Gastroesophageal sphincter (tissue), 4 donors: ENCODE measurements around the gene LMOD1. TPM values are rescaled to one million over a fixed set of nuclear protein-coding genes. Genes with fewer than 3 reads are reported as not detected.
"Not testable (repeated sequence)": the region's sequence is repeated elsewhere in the genome, so short reads cannot be mapped to it uniquely, and the experiment has no call there.

Source experiments
- ATAC-seq: fragments of 150-250 bp; one replicate; pipeline ENCODE4 v1.9.1; 2016; ENCODE audit warnings: mild to moderate bottlenecking, moderate library complexity
- H3K27ac ChIP-seq, 4 donors: fragments of 200-600 bp; sonication (generic) in 3 of 4; 1 replicate in 3 of 4; 2 replicates in 1 of 4; pipeline ENCODE4 v1.5.1; 2016 to 2019
- H3K27me3 ChIP-seq: fragments of 200-600 bp; sonication (generic); one replicate; pipeline ENCODE4 v1.5.1; 2019
- H3K36me3 ChIP-seq, 2 donors: fragments of 200-600 bp; sonication (generic); one replicate each; pipeline ENCODE4 v1.5.1; 2019; ENCODE audit warnings: control low read depth in 1 of 2
- H3K4me1 ChIP-seq, 3 donors: fragments of 200-600 bp; sonication (generic); 1 replicate in 2 of 3; 2 replicates in 1 of 3; pipeline ENCODE4 v1.5.1; 2016 to 2019; ENCODE audit warnings: control low read depth in 2 of 3
- H3K4me3 ChIP-seq, 2 donors: fragments of 200-600 bp; sonication (generic); one replicate each; pipeline ENCODE4 v1.5.1; 2019; ENCODE audit warnings: mild to moderate bottlenecking in 1 of 2, moderate library complexity in 1 of 2
- H3K9me3 ChIP-seq, 3 donors: fragments of 200-600 bp; sonication (generic); one replicate each; pipeline ENCODE4 v1.5.1; 2017 to 2019; ENCODE audit warnings: control low read depth in 2 of 3
- CTCF ChIP-seq, 4 experiments: fragments of 200-600 bp in 2 of 4; fragments of 450-650 bp in 2 of 4; sonication (generic) in 1 of 4; IDR thresholded peaks; one replicate each; pipeline ENCODE4 v1.5.1; 2017 to 2019; ENCODE audit warnings: antibody characterized with exemption in 4 of 4, mild to moderate bottlenecking in 2 of 4, moderate library complexity in 2 of 4
- EP300 ChIP-seq: sonication (generic); formaldehyde crosslinking; IDR thresholded peaks from one replicate; pipeline ENCODE4 v1.6.1; 2017; ENCODE audit warnings: antibody characterized with exemption, mild to moderate bottlenecking
- POLR2A ChIP-seq, 2 donors: fragments of 450-650 bp; IDR thresholded peaks; one replicate each; pipeline ENCODE4 v1.6.1; 2017; ENCODE audit warnings: antibody characterized with exemption in 2 of 2, mild to moderate bottlenecking in 2 of 2, moderate library complexity in 1 of 2
- POLR2AphosphoS5 ChIP-seq: sonication (generic); formaldehyde crosslinking; IDR thresholded peaks from one replicate; pipeline ENCODE4 v1.6.1; 2017; ENCODE audit warnings: antibody characterized with exemption
- WGBS, 2 donors: methylation state at CpG; one replicate each; pipeline ENCODE4 v1.1.5; 2018; ENCODE audit warnings: low coverage in 1 of 2; 5-methylcytosine and 5-hydroxymethylcytosine counted together
- total RNA-seq, 4 donors: library from RNA; depleted of rRNA; stranded (reverse); fragments of >200 nt; gene quantifications; one replicate each; pipeline ENCODE4 v1.1.0, GENCODE V29; 2016

Gene LMOD1
- total RNA-seq, 4 donors from 2014 or later: 1,267 to 1,570 (median 1,475) TPM

DNA sequence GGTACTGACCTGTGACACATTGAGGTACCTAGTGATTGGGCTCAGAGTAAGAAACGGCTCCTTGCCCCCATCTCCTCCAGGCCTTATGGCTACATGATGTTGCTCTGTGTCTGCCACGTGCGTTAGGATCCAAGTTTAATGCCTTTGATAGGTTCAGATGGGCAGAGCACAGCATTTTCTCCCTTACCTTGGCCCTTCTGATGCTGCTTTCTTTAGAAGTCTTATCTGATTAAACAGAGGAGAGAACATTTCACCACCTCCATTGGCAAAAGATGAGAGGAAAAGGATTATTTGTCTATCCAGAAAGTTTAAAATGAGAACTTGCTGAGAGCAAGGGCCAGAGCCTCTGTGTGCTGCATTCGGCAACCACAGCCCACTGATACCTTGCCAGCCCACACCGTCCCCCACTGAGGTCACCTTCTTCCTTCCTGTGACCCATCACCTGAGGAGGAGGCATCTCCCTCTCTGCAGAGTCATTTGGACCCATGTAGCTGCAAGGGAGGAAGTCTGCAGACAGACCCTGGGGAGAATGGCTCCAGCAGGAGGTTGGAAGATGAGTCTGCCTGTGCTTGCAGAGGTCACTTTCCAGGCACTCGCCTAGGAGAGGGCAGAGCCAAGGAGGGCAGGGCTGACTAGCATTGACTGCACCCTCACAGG lies 41.0 kb downstream of the LMOD1 start:
- peak; percentile 24 for TF ChIP-seq POLR2AphosphoS5
- TF ChIP-seq CTCF (IDR thresholded peaks at IDR 0.05): no peak
- no peak for TF ChIP-seq POLR2A (IDR thresholded peaks at IDR 0.05)
- Histone ChIP-seq H3K9me3 (no peaks in the 10 kb centered on the region), H3K27me3 (no peaks in the 10 kb centered on the region), H3K27ac (peak overlapping the region; percentile 94 to 98 (median 95)), H3K4me1 (peaks cover 46 to 99% (median 48%) of the 10 kb centered on the region in 3 donors), H3K4me3 (no peak overlapping the region), H3K36me3 (peaks cover 0 to 11% of the 10 kb centered on the region in 2 donors)
- 33 to 50% methylated on average over 2 to 3 of the region's 6 CpGs for WGBS, 2 donors
- ATAC-seq: no peak

DNA sequence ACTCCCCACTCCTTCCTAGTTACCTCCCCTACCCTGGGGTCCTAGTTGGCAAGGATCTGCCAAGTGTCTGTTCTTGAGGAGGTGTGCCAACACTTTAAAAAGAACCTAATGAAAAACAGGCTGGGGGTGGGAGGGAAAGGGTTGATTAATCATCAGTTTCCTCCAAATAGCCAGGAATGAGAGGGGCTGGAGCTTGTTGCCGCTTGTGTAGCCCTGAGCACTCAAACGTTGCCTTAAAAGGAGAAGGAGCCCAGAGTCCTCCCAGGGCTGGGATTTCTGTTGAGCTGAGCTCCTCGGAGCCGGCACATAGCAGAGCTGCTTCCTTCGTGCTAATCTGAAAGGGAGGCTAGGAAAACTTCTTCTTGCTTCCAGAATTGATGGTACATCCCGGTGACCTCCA lies 41.8 kb downstream of the LMOD1 start:
- H3K27me3 ChIP-seq: no peaks in the 10 kb centered on the region

DNA sequence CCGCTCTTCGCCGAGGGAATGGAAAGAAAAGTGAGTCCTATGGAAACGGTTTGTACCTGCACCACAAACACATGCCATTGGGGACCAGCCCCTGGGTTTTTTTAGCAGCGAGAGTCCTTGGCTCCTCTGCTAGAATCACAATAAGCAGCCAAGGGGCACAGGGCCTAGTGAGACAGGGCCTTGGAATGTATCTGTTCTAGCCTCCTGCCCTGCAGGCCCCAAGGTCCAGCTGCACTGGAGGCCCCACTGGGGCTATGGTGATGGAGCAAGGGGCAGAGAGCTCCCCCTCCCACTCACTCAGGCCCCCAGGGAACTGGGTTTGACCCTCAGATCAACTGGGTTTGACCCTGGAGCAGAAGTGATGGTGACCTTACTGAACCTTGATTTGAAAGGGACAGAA lies 43.2 kb downstream of the LMOD1 start:
- Histone ChIP-seq H3K9me3 (no peaks in the 10 kb centered on the region), H3K27me3 (no peaks in the 10 kb centered on the region), H3K27ac (peak overlapping the region; percentile 94 to 98 (median 95)), H3K4me3 (no peak overlapping the region), H3K4me1 (peaks cover 43 to 99% (median 64%) of the 10 kb centered on the region in 3 donors), H3K36me3 (peaks cover 0 to 20% of the 10 kb centered on the region in 2 donors)
- peak in 1 of 4 experiments; percentile 4 for TF ChIP-seq CTCF (IDR thresholded peaks at IDR 0.05)
- TF ChIP-seq POLR2AphosphoS5: peak; percentile 80
- TF ChIP-seq POLR2A (IDR thresholded peaks at IDR 0.05): no peak
- peak; percentile 72 for ATAC-seq
- 0 to 40% methylated on average over 1 to 4 of the region's 5 CpGs for WGBS, 2 donors

More for the DNA sequence above, 41.8 kb downstream of the LMOD1 start:
- peak; percentile 83 for ATAC-seq
- Histone ChIP-seq H3K27ac (peak overlapping the region; percentile 94 to 98 (median 95)), H3K9me3 (no peaks in the 10 kb centered on the region), H3K4me3 (no peak overlapping the region), H3K4me1 (peaks cover 48 to 99% (median 54%) of the 10 kb centered on the region in 3 donors), H3K36me3 (peaks cover 0 to 16% of the 10 kb centered on the region in 2 donors)
- TF ChIP-seq POLR2AphosphoS5: peak; percentile 76
- no peak for TF ChIP-seq POLR2A (IDR thresholded peaks at IDR 0.05)
- 3% methylated on average over 6 of the region's 6 CpGs; no CpG with 5 or more reads in 1 of the 2 donors for WGBS, 2 donors

GRCh38 chr1:201902198-201902597 lies 44.1 kb downstream of the LMOD1 start:
- H3K4me3 ChIP-seq: no peak overlapping the region
- ATAC-seq: no peak
- TF ChIP-seq EP300: no peak
- peak; percentile 3 for TF ChIP-seq POLR2AphosphoS5
- peaks cover 0 to 30% of the 10 kb centered on the region in 2 donors for H3K36me3 ChIP-seq
- WGBS, 2 donors: 57 to 73% methylated on average over 3 of the region's 3 CpGs
- peaks cover 43 to 99% (median 67%) of the 10 kb centered on the region in 3 donors for H3K4me1 ChIP-seq
- H3K9me3 ChIP-seq: no peaks in the 10 kb centered on the region
- peak overlapping the region; percentile 94 to 98 (median 95) for H3K27ac ChIP-seq
- H3K27me3 ChIP-seq: no peaks in the 10 kb centered on the region

DNA sequence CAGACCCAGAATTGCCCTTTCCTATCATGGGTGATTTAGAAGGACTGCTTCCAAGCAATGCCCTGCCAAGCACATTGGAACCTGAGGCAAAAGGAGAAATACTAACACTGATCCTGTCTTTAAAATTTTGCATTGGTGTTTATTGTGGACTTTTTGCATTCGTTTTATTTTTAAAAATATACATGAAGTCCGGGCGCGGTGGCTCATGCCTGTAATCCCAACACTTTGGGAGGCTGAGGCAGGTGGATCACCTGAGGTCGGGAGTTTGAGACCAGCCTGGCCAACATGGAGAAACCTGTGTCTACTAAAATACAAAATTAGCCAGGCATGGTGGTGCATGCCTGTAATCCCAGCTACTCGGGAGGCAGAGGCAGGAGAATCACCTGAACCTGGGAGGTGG lies 45.3 kb downstream of the LMOD1 start:
- H3K4me3 ChIP-seq, ATAC-seq, H3K9me3 ChIP-seq, H3K27me3 ChIP-seq: not testable (repeated sequence)
- WGBS, 2 donors: 70 to 75% methylated on average over 4 to 5 of the region's 6 CpGs
- peaks cover 35 to 99% (median 66%) of the 10 kb centered on the region in 3 donors for H3K4me1 ChIP-seq
- H3K27ac ChIP-seq: peak overlapping the region; percentile 88 to 95 (median 92)
- H3K36me3 ChIP-seq: peaks cover 0 to 40% of the 10 kb centered on the region in 2 donors

DNA sequence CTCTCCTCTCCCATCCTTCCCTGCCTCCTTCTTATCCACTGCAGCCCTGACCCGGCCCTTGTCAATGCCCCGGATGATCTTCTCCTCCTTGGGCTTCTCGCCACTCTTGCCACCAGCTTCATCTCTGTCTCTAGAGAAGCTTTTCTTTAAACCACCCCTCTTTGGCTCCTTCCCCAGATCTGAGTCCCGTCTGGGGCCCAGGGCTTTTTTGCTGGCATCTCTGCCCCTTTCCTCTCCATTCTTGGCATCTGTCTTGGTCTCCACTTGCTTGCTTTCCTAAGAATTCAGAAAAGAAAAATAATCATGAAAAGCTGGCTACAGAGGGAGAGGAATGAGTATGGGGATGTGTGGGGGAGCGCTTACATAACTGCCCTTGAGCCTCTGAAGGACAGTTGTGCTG lies 45.9 kb downstream of the LMOD1 start:
- no peak for TF ChIP-seq CTCF (IDR thresholded peaks at IDR 0.05)
- TF ChIP-seq POLR2AphosphoS5: peak; percentile 30
- TF ChIP-seq POLR2A (IDR thresholded peaks at IDR 0.05): no peak
- H3K36me3 ChIP-seq: peaks cover 0 to 40% of the 10 kb centered on the region in 2 donors
- ATAC-seq: no peak
- peak overlapping the region; percentile 88 to 95 (median 92) for H3K27ac ChIP-seq
- H3K27me3 ChIP-seq: no peaks in the 10 kb centered on the region
- WGBS, 2 donors: 30 to 35% methylated on average over 4 of the region's 5 CpGs
- H3K9me3 ChIP-seq: no peaks in the 10 kb centered on the region
- no peak overlapping the region for H3K4me3 ChIP-seq
- peaks cover 29 to 99% (median 60%) of the 10 kb centered on the region in 3 donors for H3K4me1 ChIP-seq
